Fibroblast of pulmonary artery (primary cell): ENCODE measurements around the gene BGLAP.
A peak's percentile ranks its signal among the peaks of the same experiment; 100 is the strongest.

Experiments used
- DNase-seq: peaks from one replicate; pipeline ENCODE4 v3.0.0-alpha.2; 2010; ENCODE audit warnings: low read depth
- H3K4me3 ChIP-seq: replicated peaks from 2 replicates; pipeline ENCODE4 v1.5.1; 2011; ENCODE audit warnings: low read depth, mild to moderate bottlenecking, control low read depth, low read length, moderate library complexity
- TF ChIP-seq, protein P1 (sequence below): IDR thresholded peaks from 2 replicates; pipeline ENCODE4 v1.5.1; 2011; ENCODE audit warnings: mild to moderate bottlenecking, control low read depth, low read length, inconsistent platforms; ENCODE audit errors: missing control alignments

BGLAP gene

GRCh38 chr1:156281693-156282478 is 39.9 kb downstream of the BGLAP start:
- no peak for DNase-seq
- peak overlapping the region; percentile 93 for H3K4me3 ChIP-seq
- TF ChIP-seq, protein P1, sequence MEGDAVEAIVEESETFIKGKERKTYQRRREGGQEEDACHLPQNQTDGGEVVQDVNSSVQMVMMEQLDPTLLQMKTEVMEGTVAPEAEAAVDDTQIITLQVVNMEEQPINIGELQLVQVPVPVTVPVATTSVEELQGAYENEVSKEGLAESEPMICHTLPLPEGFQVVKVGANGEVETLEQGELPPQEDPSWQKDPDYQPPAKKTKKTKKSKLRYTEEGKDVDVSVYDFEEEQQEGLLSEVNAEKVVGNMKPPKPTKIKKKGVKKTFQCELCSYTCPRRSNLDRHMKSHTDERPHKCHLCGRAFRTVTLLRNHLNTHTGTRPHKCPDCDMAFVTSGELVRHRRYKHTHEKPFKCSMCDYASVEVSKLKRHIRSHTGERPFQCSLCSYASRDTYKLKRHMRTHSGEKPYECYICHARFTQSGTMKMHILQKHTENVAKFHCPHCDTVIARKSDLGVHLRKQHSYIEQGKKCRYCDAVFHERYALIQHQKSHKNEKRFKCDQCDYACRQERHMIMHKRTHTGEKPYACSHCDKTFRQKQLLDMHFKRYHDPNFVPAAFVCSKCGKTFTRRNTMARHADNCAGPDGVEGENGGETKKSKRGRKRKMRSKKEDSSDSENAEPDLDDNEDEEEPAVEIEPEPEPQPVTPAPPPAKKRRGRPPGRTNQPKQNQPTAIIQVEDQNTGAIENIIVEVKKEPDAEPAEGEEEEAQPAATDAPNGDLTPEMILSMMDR = no peak

DNA sequence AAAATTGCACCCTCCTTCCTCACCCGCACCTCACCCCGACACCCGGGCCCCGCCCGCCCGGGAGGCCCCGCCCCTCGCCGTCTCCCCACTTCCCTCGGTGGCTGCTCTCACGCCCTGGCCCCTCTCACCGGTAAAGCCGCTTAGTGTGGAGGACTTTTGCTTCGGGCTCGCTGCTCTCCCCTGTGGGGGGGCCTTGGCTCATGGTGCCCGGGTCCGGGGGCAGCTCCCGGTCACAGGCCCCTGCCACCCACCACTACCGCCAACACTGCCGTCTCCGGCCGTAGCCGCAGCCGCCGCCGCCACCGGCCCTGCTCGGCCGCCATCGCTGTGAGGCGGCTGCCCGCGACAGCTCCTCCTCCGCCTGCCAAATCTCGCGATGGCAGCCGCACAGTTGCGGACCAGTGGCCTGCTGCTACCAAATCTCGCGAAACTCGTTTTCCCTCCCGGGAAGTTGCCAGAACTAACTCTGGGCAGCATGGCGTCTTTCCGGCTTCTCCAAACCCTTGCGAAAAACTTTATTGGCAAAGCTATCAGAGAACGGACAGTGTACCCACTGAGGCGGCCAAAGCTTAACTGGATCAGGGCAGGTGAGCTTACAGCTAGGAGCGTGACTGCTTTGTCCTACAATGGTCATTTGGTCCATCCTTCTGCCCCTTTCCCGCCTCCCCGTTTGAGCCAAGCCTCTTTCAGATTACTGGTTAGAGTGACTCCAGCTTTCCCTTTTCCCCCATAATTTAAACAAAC is 40.7 kb downstream of the BGLAP start, which contains the start of gene SMG5:
SMG5 (minus strand) TSS at position 347 of the 744 bp plus-strand sequence; CDS start at position 202, 145 bp downstream.
- TF ChIP-seq, protein P1 = no peak
- peak; percentile 100 for DNase-seq
- peak within 1 kb of the TSS; percentile 93 for H3K4me3 ChIP-seq

DNA sequence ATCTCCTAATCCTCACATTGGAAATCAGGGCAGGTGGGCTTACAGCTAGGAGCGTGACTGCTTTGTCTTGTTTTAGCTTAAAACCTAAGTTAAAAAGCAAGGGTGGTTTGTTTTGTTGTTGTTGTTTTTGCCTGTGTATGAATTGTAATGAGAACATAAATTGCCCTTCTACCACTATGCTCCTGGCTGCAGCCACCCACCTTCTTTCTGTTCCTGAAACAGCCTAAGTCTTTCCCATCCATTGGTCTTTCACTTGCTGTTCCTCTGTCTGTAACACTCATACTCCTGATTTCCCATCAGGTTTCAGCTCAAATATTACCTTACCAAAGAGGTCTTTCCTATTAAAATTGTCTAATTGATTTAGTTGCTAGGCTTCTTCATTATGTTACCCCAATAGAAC is 41.5 kb downstream of the BGLAP start:
- TF ChIP-seq, protein P1 = no peak
- no peak for DNase-seq
- peak overlapping the region; percentile 93 for H3K4me3 ChIP-seq

DNA sequence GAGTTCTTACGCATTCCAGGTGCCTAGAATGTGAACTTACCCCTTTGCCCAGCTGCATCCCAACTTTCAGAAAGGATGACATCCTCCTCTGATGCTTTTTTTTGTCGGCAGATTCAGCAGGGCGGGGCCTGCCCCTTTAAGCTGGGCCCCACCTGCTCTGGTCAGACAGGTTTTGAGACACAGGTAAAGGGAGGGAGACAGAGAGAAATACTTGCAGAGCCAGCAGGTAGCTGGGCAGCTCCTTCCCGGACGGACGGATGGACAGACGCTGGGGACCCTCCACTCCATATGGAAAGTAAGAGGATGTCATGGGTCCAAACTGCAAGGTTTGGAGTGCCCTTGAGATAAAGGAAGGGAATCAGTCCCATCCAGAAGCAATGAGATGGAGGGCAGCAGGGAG is 42.1 kb downstream of the BGLAP start, which contains the start of gene TMEM79:
TMEM79 (plus strand) TSS at position 214 of the 400 bp plus-strand sequence. CDS start 902 bp downstream, outside the sequence.
- TF ChIP-seq, protein P1 = no peak
- H3K4me3 ChIP-seq = peak within 1 kb of the TSS; percentile 93
- DNase-seq = no peak

- TF ChIP-seq, protein P1 = no peak
- H3K4me3 ChIP-seq = no peak overlapping the region
- no peak for DNase-seq
These were observed 42.8 kb downstream of the BGLAP start for GRCh38 chr1:156284757-156285156.

DNA sequence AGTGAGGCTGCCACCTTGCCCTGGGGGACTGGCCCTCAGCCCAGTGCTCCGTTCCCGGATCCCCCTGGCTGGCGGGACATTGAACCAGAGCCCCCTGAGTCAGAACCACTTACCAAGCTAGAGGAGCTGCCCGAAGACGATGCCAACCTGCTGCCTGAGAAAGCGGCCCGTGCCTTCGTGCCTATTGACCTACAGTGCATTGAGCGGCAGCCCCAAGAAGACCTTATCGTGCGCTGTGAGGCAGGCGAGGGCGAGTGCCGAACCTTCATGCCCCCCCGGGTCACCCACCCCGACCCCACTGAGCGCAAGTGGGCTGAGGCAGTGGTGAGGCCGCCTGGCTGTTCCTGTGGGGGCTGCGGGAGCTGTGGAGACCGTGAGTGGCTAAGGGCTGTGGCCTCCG is 43.5 kb downstream of the BGLAP start:
- DNase-seq = no peak
- TF ChIP-seq, protein P1 = no peak
- H3K4me3 ChIP-seq = no peak overlapping the region
